ENCODE measurements around the gene ACTC1. TPM values are rescaled to one million over a fixed set of nuclear protein-coding genes. Genes with fewer than 3 reads are reported as not detected.
"Not testable (repeated sequence)": the region's sequence is repeated elsewhere in the genome, so short reads cannot be mapped to it uniquely, and the experiment has no call there.

The ACTC1 gene
- total and polyA plus RNA-seq, 3 donors from 2014 or later = 0.93 to 31.2 (median 1.2) TPM

DNA sequence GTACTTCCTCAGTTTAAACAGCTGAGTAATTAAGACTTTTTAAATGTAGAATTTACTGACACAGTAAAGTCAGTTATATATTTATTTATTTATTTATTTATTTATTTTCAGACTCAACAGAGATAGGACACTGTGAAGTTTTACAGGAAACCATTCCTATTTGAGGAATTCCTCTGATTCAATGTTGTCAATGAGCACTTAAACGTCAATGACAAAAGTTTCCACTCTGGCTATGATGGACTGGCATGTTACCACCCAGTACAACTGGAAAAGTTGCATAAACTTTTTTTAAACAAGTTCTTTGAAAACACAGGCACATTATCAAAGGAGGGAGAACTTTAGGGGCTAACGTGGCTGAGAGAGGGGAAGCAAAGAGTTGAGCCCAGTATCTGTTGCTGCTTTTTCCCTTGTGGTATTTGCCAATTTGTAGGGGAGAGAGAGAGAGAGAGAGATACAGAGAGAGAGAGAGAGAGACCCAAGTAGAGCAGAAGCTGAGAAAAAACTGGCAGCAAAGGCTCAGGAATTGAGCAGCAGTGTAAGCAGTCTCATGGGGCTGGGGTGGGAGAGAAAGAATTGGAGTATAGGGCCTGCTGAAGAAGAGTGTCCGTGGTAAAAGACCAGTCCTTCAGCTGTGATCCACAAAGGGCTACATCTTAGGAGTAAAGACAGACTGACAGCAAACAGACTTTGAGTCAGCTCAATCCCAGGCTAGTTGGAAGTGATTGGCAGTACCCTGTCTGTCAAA lies 18.3 kb upstream of the ACTC1 start:
- no peaks in the 10 kb centered on the region for H3K4me1 ChIP-seq
- TF ChIP-seq POLR2A (IDR thresholded peaks at IDR 0.05) = no peak
- TF ChIP-seq, protein P1, sequence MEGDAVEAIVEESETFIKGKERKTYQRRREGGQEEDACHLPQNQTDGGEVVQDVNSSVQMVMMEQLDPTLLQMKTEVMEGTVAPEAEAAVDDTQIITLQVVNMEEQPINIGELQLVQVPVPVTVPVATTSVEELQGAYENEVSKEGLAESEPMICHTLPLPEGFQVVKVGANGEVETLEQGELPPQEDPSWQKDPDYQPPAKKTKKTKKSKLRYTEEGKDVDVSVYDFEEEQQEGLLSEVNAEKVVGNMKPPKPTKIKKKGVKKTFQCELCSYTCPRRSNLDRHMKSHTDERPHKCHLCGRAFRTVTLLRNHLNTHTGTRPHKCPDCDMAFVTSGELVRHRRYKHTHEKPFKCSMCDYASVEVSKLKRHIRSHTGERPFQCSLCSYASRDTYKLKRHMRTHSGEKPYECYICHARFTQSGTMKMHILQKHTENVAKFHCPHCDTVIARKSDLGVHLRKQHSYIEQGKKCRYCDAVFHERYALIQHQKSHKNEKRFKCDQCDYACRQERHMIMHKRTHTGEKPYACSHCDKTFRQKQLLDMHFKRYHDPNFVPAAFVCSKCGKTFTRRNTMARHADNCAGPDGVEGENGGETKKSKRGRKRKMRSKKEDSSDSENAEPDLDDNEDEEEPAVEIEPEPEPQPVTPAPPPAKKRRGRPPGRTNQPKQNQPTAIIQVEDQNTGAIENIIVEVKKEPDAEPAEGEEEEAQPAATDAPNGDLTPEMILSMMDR (IDR thresholded peaks at IDR 0.05) = no peak
- no peak for DNase-seq
- no peak overlapping the region for H3K4me3 ChIP-seq
- H3K36me3 ChIP-seq (ENCODE audit: low read depth, missing control alignments) = no peaks in the 10 kb centered on the region
- intact Hi-C loops (cut with DNase I; ENCODE audit: low total_unique reads) = no loop called here
- no peaks in the 10 kb centered on the region for H3K9me3 ChIP-seq
- H3K27ac ChIP-seq = no peak overlapping the region
- 56 to 58% methylated on average over 3 of the region's 3 CpGs for WGBS, 2 donors
- no peaks in the 10 kb centered on the region for H3K27me3 ChIP-seq

DNA sequence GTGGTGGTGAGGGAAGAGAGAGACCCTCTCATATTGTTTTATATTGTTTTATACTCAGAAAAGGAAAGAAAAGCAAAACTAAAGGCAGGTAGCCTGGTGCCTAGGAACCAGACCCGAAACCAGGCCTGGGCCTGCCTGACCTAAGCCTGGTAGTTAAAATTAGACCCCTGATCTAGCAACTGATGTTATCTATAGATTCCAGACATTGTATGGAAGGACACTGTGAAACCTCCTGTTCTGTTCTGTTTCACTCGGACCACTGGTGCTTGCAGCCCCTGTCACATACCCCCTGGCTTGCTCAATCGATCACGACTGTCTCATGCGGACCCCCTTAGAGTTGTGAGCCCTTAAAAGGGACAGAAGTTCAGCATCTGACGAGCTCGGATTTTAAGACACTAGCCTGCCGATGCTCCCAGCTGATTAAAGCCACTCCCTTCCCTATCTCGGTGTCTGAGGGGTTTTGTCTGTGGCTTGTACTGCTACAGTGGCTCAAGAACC lies 17.6 kb upstream of the ACTC1 start:
- H3K27ac ChIP-seq; H3K4me1 ChIP-seq; DNase-seq; H3K9me3 ChIP-seq; H3K36me3 ChIP-seq (ENCODE audit: low read depth, missing control alignments); H3K27me3 ChIP-seq; H3K4me3 ChIP-seq; intact Hi-C loops (cut with DNase I; ENCODE audit: low total_unique reads): not testable (repeated sequence)
- 54 to 63% methylated on average over 9 of the region's 9 CpGs for WGBS, 2 donors

DNA sequence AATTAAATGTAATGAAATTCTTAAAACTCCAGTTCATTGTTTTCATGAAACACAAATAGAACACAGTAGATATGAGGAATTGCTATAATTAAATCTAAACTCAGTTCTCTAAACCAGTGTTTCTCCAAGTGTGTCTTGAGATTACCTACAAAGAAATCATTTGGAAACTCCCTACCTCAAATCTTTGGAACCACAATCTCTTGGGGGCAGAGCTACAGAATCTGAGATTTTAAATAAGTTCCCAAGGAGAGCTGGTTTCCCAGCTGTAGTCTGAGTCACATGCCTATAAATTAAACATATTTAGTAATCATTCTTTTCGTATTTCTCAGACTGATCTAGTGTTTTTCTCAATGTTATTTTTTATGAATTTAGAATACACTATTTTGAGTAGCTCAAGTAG lies 17.0 kb upstream of the ACTC1 start:
- no peak overlapping the region for H3K27ac ChIP-seq
- no peak overlapping the region for H3K4me3 ChIP-seq
- H3K9me3 ChIP-seq = no peaks in the 10 kb centered on the region
- no peaks in the 10 kb centered on the region for H3K4me1 ChIP-seq
- no peak for DNase-seq
- H3K27me3 ChIP-seq = no peaks in the 10 kb centered on the region
- 68 to 83% methylated on average over 1 of the region's 1 CpG for WGBS, 2 donors
- no peaks in the 10 kb centered on the region for H3K36me3 ChIP-seq (ENCODE audit: low read depth, missing control alignments)
- intact Hi-C loops (cut with DNase I; ENCODE audit: low total_unique reads) = no loop called here
- TF ChIP-seq POLR2A (IDR thresholded peaks at IDR 0.05) = no peak
- TF ChIP-seq, protein P1 (IDR thresholded peaks at IDR 0.05) = no peak

DNA sequence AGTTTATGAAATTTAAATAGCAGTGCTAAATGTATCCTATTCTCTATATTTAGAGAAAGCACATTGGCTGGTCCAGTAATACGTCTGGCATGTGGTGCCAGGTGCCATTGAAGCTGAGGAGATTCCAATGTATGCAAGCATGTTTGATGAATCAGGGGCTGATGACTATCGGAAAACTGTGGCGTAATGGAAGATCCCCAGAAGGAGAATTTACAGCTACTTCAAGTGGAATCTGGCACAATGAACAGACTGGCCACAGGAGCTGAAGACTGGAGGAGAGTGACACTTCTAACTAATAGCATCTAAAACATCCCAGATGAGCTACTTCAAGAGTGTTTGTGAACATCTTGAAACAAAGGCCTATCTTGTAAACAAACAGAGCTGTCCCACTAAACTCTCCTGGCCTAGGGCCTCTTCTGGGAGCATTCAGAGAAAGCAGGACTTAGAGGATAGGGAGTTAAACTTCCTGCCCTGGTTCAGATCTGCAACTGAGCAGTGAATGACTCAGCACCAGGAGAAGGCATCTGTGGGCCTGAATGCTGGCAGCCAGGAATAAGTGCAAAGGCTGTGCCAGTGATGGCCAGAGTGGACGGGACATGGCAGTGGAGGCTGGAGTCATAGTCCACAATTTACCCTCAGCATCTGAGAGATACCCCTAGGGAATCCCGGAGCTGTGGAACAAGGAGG lies 15.2 kb upstream of the ACTC1 start:
- intact Hi-C loops (cut with DNase I; ENCODE audit: low total_unique reads) = no loop called here
- no peaks in the 10 kb centered on the region for H3K27me3 ChIP-seq
- no peaks in the 10 kb centered on the region for H3K9me3 ChIP-seq
- H3K4me1 ChIP-seq = no peaks in the 10 kb centered on the region
- no peak overlapping the region for H3K4me3 ChIP-seq
- WGBS, 2 donors = 81 to 88% methylated on average over 5 of the region's 5 CpGs
- no peaks in the 10 kb centered on the region for H3K36me3 ChIP-seq (ENCODE audit: low read depth, missing control alignments)
- H3K27ac ChIP-seq = no peak overlapping the region
- TF ChIP-seq POLR2A (IDR thresholded peaks at IDR 0.05) = no peak
- DNase-seq = no peak

GRCh38 chr15:34809186-34809585 lies 13.8 kb upstream of the ACTC1 start:
- H3K4me3 ChIP-seq = no peak overlapping the region
- intact Hi-C loops (cut with DNase I; ENCODE audit: low total_unique reads) = no loop called here
- H3K9me3 ChIP-seq = no peaks in the 10 kb centered on the region
- H3K27ac ChIP-seq = no peak overlapping the region
- DNase-seq = no peak
- TF ChIP-seq, protein P1 (IDR thresholded peaks at IDR 0.05) = no peak
- no peak for TF ChIP-seq POLR2A (IDR thresholded peaks at IDR 0.05)
- H3K4me1 ChIP-seq = no peaks in the 10 kb centered on the region
- H3K36me3 ChIP-seq (ENCODE audit: low read depth, missing control alignments) = no peaks in the 10 kb centered on the region
- H3K27me3 ChIP-seq = no peaks in the 10 kb centered on the region
- WGBS, 2 donors = 82 to 85% methylated on average over 3 of the region's 3 CpGs
